ENCODE measurements around the gene CD38.

DNA sequence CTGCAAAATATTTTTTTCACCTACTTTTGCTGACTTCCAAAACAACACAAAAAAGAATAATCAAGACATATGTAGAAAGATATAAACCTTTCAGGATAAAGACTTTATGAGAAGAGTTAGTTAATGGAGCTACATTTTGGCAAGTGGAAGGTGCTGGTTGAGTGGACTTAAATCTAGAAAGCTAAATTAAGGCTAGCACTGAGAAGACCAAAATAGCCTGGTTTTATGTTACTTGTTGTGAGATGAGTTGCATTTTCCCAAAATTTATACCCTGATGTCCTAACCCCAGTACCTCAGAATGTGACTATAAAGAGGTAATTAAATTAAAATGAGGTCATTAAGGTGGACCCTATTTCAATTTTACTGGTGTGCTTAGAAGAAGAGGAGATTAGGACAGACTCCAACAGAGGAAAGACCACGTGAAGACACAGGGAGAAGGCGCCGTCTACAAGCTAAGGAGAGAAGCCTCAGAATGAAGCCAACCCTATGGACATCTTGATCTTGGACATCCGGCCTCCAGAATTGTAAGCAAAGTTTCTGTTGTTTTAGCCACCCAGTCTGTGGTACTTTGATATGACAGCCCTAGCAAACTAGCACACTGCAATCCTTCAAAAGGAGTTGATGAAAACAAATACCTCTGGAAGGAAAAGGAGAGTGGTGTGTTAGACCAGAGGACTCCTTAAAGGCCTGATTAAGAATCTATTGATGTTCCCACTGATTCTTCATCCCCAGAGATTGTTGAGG is 93.0 kb downstream of the CD38 start:
- TF ChIP-seq POLR2A (IDR thresholded peaks at IDR 0.05), result no peak
- TF ChIP-seq, protein P1, sequence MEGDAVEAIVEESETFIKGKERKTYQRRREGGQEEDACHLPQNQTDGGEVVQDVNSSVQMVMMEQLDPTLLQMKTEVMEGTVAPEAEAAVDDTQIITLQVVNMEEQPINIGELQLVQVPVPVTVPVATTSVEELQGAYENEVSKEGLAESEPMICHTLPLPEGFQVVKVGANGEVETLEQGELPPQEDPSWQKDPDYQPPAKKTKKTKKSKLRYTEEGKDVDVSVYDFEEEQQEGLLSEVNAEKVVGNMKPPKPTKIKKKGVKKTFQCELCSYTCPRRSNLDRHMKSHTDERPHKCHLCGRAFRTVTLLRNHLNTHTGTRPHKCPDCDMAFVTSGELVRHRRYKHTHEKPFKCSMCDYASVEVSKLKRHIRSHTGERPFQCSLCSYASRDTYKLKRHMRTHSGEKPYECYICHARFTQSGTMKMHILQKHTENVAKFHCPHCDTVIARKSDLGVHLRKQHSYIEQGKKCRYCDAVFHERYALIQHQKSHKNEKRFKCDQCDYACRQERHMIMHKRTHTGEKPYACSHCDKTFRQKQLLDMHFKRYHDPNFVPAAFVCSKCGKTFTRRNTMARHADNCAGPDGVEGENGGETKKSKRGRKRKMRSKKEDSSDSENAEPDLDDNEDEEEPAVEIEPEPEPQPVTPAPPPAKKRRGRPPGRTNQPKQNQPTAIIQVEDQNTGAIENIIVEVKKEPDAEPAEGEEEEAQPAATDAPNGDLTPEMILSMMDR (IDR thresholded peaks at IDR 0.05), result no peak

All from suprapubic skin (tissue), 3 donors.